Liver (tissue), 9 donors: ENCODE results near the gene BCR. TPM values are rescaled to one million over a fixed set of nuclear protein-coding genes. Genes with fewer than 3 reads are reported as not detected.

Experiments used
- DNase-seq: peaks from one replicate; pipeline ENCODE4 v3.0.0-alpha.2; 2017; ENCODE audit warnings: low spot score
- H3K27ac ChIP-seq, 2 donors: one replicate each; pipeline ENCODE4 v1.7.0; 2013; ENCODE audit warnings: inconsistent platforms in 2 of 2, low read length in 2 of 2, control low read depth in 1 of 2, low read depth in 1 of 2, mild to moderate bottlenecking in 1 of 2
- H3K27me3 ChIP-seq, 4 donors: one replicate each; pipeline versions ENCODE4 v1.6.1 to v1.7.0; 2013; ENCODE audit warnings: low read length in 3 of 4, inconsistent platforms in 1 of 4, mild to moderate bottlenecking in 1 of 4, moderate library complexity in 1 of 4; ENCODE audit not compliant: control insufficient read depth in 4 of 4, insufficient read depth in 4 of 4
- H3K36me3 ChIP-seq, 4 donors: one replicate each; pipeline versions ENCODE4 v1.6.1 to v1.7.0; 2013; ENCODE audit warnings: low read length in 3 of 4, mild to moderate bottlenecking in 3 of 4, low read depth in 1 of 4, moderate library complexity in 1 of 4; ENCODE audit not compliant: control insufficient read depth in 4 of 4, insufficient read depth in 3 of 4
- H3K4me1 ChIP-seq, 4 donors: one replicate each; pipeline versions ENCODE4 v1.6.1 to v1.7.0; 2013; ENCODE audit warnings: low read length in 3 of 4, mild to moderate bottlenecking in 3 of 4, moderate library complexity in 1 of 4; ENCODE audit not compliant: control insufficient read depth in 4 of 4, insufficient read depth in 4 of 4
- H3K4me3 ChIP-seq, 3 donors: one replicate each; pipeline versions ENCODE4 v1.6.1 to v1.7.0; 2013; ENCODE audit warnings: low read length in 3 of 3, control low read depth in 1 of 3, low read depth in 1 of 3, mild to moderate bottlenecking in 1 of 3
- H3K9ac ChIP-seq, 2 donors: one replicate each; pipeline ENCODE4 v1.7.0; 2013; ENCODE audit warnings: low read length in 2 of 2, mild to moderate bottlenecking in 2 of 2, moderate library complexity in 2 of 2, control low read depth in 1 of 2, low read depth in 1 of 2
- H3K9me3 ChIP-seq, 4 donors: one replicate each; pipeline versions ENCODE4 v1.6.1 to v1.7.0; 2013; ENCODE audit warnings: low read length in 3 of 4; ENCODE audit not compliant: control insufficient read depth in 4 of 4
- ATF3 ChIP-seq: IDR thresholded peaks from 2 replicates; pipeline ENCODE4 v1.6.1; 2016; ENCODE audit warnings: antibody characterized with exemption
- CTCF ChIP-seq: fragments of 150-350 bp; IDR thresholded peaks from 2 replicates; pipeline ENCODE4 v1.5.1; 2017; ENCODE audit warnings: improper control_type of control experiment, low read depth, low read length; ENCODE audit not compliant: missing input control
- EGR1 ChIP-seq, 2 donors: IDR thresholded peaks; 2 replicates each; pipeline ENCODE4 v1.6.1; 2016 to 2018; ENCODE audit warnings: antibody characterized with exemption in 2 of 2, low read depth in 2 of 2
- FOXA2 ChIP-seq: IDR thresholded peaks from 2 replicates; pipeline ENCODE4 v1.6.1; 2016; ENCODE audit warnings: antibody characterized with exemption
- GABPA ChIP-seq, 2 donors: IDR thresholded peaks in 1 of 2; conservative IDR thresholded peaks in 1 of 2; 2 replicates each; pipeline ENCODE4 v1.6.1; 2016; ENCODE audit warnings: antibody characterized with exemption in 2 of 2, mild to moderate bottlenecking in 1 of 2, moderate library complexity in 1 of 2
- HNF4A ChIP-seq, 2 donors: conservative IDR thresholded peaks; 2 replicates each; pipeline ENCODE4 v1.6.1; 2016; ENCODE audit warnings: antibody characterized with exemption in 2 of 2, mild to moderate bottlenecking in 2 of 2
- HNF4G ChIP-seq: IDR thresholded peaks from 2 replicates; pipeline ENCODE4 v1.6.1; 2016; ENCODE audit warnings: antibody characterized with exemption
- JUND ChIP-seq, 2 donors: IDR thresholded peaks; 2 replicates each; pipeline ENCODE4 v1.6.1; 2016; ENCODE audit warnings: antibody characterized with exemption in 2 of 2
- MAX ChIP-seq: IDR thresholded peaks from 2 replicates; pipeline ENCODE4 v1.6.1; 2016; ENCODE audit warnings: antibody characterized with exemption
- RAD21 ChIP-seq, 2 donors: IDR thresholded peaks; 2 replicates each; pipeline ENCODE4 v1.6.1; 2016; ENCODE audit warnings: antibody characterized with exemption in 2 of 2, mild to moderate bottlenecking in 2 of 2
- REST ChIP-seq: IDR thresholded peaks from 2 replicates; pipeline ENCODE4 v1.6.1; 2016; ENCODE audit warnings: antibody characterized with exemption, mild to moderate bottlenecking
- RXRA ChIP-seq, 2 donors: IDR thresholded peaks; 2 replicates each; pipeline ENCODE4 v1.6.1; 2017 to 2018; ENCODE audit warnings: antibody characterized with exemption in 2 of 2, mild to moderate bottlenecking in 1 of 2
- TAF1 ChIP-seq: conservative IDR thresholded peaks from 2 replicates; pipeline ENCODE4 v1.6.1; 2016; ENCODE audit warnings: antibody characterized with exemption, mild to moderate bottlenecking
- WGBS: extraction: QIAGEN DNeasy Blood & Tissue Kit; methylation state at CpG from one replicate; pipeline ENCODE4 v1.1.7; 2013; 5-methylcytosine and 5-hydroxymethylcytosine counted together
- polyA plus RNA-seq, 2 donors: library from polyadenylated mRNA; stranded (reverse) in 1 of 2; unstranded in 1 of 2; fragments of 200-250 nt in 1 of 2; fragments of >200 nt in 1 of 2; fragmentation: Nextera tagmentation in 1 of 2; extraction: Ambion mirVana in 1 of 2; gene quantifications; one replicate each; pipeline versions ENCODE4 v1.2.1 to v1.2.3, GENCODE V29; 2013 to 2015
- total RNA-seq, 2 donors: library from RNA; depleted of rRNA; stranded (reverse); fragments of >200 nt; gene quantifications; one replicate each; pipeline ENCODE4 v1.2.3, GENCODE V29; 2014
- donor health status: healthy.
- donor health status: healthy.
- donor health status: healthy.
- donor health status: healthy.
- donor health status: healthy.

Gene BCR
- total and polyA plus RNA-seq, 4 donors: 7.4 to 35.6 (median 18.3) TPM

GRCh38 chr22:23155143-23155542 lies 25.2 kb upstream of the BCR start:
- WGBS: 98% methylated on average over 3 of the region's 3 CpGs
- Histone ChIP-seq H3K4me1 (peaks cover 0 to 8% (median 5%) of the 10 kb centered on the region in 4 donors), H3K4me3 (no peak overlapping the region), H3K27me3 (no peaks in the 10 kb centered on the region), H3K9me3 (no peaks in the 10 kb centered on the region), H3K27ac (no peak overlapping the region), H3K9ac (no peak overlapping the region), H3K36me3 (no peaks in the 10 kb centered on the region)
- no peak for DNase-seq
- TF ChIP-seq FOXA2: no peak
- no peak for TF ChIP-seq HNF4G
- TF ChIP-seq RXRA (IDR thresholded peaks at IDR 0.05): no peak
- TF ChIP-seq CTCF: no peak
- TF ChIP-seq ATF3: no peak
- no peak for TF ChIP-seq MAX
- no peak for TF ChIP-seq RAD21 (IDR thresholded peaks at IDR 0.05)
- no peak for TF ChIP-seq EGR1 (IDR thresholded peaks at IDR 0.05; ENCODE audit: low read depth in 2 of 2)
- no peak for TF ChIP-seq TAF1
- no peak for TF ChIP-seq REST
- no peak for TF ChIP-seq JUND (IDR thresholded peaks at IDR 0.05)
- TF ChIP-seq HNF4A (conservative IDR thresholded peaks at IDR 0.05): no peak

- Histone ChIP-seq H3K36me3 (no peaks in the 10 kb centered on the region), H3K9me3 (no peaks in the 10 kb centered on the region), H3K9ac (no peak overlapping the region), H3K27me3 (no peaks in the 10 kb centered on the region), H3K27ac (no peak overlapping the region), H3K4me1 (peaks cover 0 to 8% (median 5%) of the 10 kb centered on the region in 4 donors), H3K4me3 (no peak overlapping the region)
- no peak for DNase-seq
- TF ChIP-seq HNF4G (no peak), HNF4A (conservative IDR thresholded peaks at IDR 0.05) (no peak), FOXA2 (no peak), GABPA (IDR thresholded peaks at IDR 0.05 in 1 of 2, conservative IDR thresholded peaks at IDR 0.05 in 1 of 2) (no peak), JUND (IDR thresholded peaks at IDR 0.05) (no peak)
- 96% methylated on average over 9 of the region's 9 CpGs for WGBS
Measured at GRCh38 chr22:23155831-23156230, 24.5 kb upstream of the BCR start.
